ENCODE data around the gene MEIS2. TPM values are rescaled to one million over a fixed set of nuclear protein-coding genes. Genes with fewer than 3 reads are reported as not detected.

MEIS2 gene
- polyA plus RNA-seq, 2 of the 4 experiments (the other 2 are of a cell fraction) = 7.3 to 11.1 TPM

GRCh38 chr15:37044915-37045648 is 55.3 kb downstream of the MEIS2 start:
- ATAC-seq = no peak

GRCh38 chr15:37041836-37042235 is 58.5 kb downstream of the MEIS2 start:
- ATAC-seq (no peak), DNase-seq (ENCODE audit: low read depth in 1 of 2, low spot score in 1 of 2) (no peak), FAIRE-seq (no peak)
- ChIA-PET CTCF (no interaction called here), POLR2A (no interaction called here)
- TF ChIP-seq FOSB (CRISPR knock-in tag; IDR thresholded peaks at IDR 0.05) = no peak
- TF ChIP-seq BHLHE40 (IDR thresholded peaks at IDR 0.05; ENCODE audit: low read depth, low read length) = no peak
- no peak for TF ChIP-seq USF2 (IDR thresholded peaks at IDR 0.05)
- TF ChIP-seq SMC3 (IDR thresholded peaks at IDR 0.05) = no peak
- TF ChIP-seq NFE2L2 (conservative IDR thresholded peaks at IDR 0.05; ENCODE audit: low read length) = no peak
- TF ChIP-seq HEYL (CRISPR knock-in tag; IDR thresholded peaks at IDR 0.05) = no peak
- TF ChIP-seq HES2 (IDR thresholded peaks at IDR 0.05) = no peak
- no peak for TF ChIP-seq CBX8 (IDR thresholded peaks at IDR 0.05)
- no peak for TF ChIP-seq CTCF (IDR thresholded peaks at IDR 0.05)
- TF ChIP-seq ZFP36 (IDR thresholded peaks at IDR 0.05; ENCODE audit: borderline replicate concordance, partially characterized antibody) = no peak
- TF ChIP-seq JUNB (IDR thresholded peaks at IDR 0.05) = no peak
- no peak for TF ChIP-seq GATA3 (IDR thresholded peaks at IDR 0.05; ENCODE audit: borderline replicate concordance)
- no peak for TF ChIP-seq HDAC2 (IDR thresholded peaks at IDR 0.05)
- no peak for TF ChIP-seq MAX (IDR thresholded peaks at IDR 0.05)
- no peak for TF ChIP-seq HMGXB4 (CRISPR knock-in tag; IDR thresholded peaks at IDR 0.05; ENCODE audit: borderline replicate concordance)
- no peak for TF ChIP-seq MAFK (IDR thresholded peaks at IDR 0.05; ENCODE audit: partially characterized antibody)
- TF ChIP-seq EHMT2 (IDR thresholded peaks at IDR 0.05; ENCODE audit: low read depth) = no peak
- TF ChIP-seq RARB (CRISPR knock-in tag; IDR thresholded peaks at IDR 0.05) = no peak
- no peaks in the 10 kb centered on the region for H3K9me3 ChIP-seq
- H3K4me3 ChIP-seq = no peak overlapping the region
- no peaks in the 10 kb centered on the region for H3K4me1 ChIP-seq
- no peak overlapping the region for H3K27ac ChIP-seq
- no peak overlapping the region for H3K4me2 ChIP-seq
- 87% methylated on average over 4 of the region's 4 CpGs for WGBS (ENCODE audit: missing lambda C conversion rate)

More at GRCh38 chr15:37044915-37045648, 55.3 kb downstream of the MEIS2 start:
- ChIA-PET POLR2A (no interaction called here), CTCF (interaction anchor here (1.1 kb wide), 1 partner anchor 17 kb away, joined by 3 read pairs; no protein-coding TSS in a partner anchor)
- no peak overlapping the region for H3K27ac ChIP-seq
- H3K4me2 ChIP-seq = no peak overlapping the region
- H3K4me3 ChIP-seq = no peak overlapping the region
- FAIRE-seq (no peak), DNase-seq (ENCODE audit: low read depth in 1 of 2, low spot score in 1 of 2) (no peak)
- 94% methylated on average over 5 of the region's 5 CpGs for WGBS (ENCODE audit: missing lambda C conversion rate)
- H3K4me1 ChIP-seq = no peaks in the 10 kb centered on the region
- H3K9me3 ChIP-seq = no peaks in the 10 kb centered on the region
- TF ChIP-seq SREBF2 (IDR thresholded peaks at IDR 0.05) = no peak
- no peak for TF ChIP-seq EP300 (IDR thresholded peaks at IDR 0.05)
- no peak for TF ChIP-seq KDM1A (IDR thresholded peaks at IDR 0.05; ENCODE audit: low read depth)
- no peak for TF ChIP-seq REST (IDR thresholded peaks at IDR 0.05)
